ENCODE results near the gene AP4B1. TPM values are rescaled to one million over a fixed set of nuclear protein-coding genes. Genes with fewer than 3 reads are reported as not detected.
A peak's percentile ranks its signal among the peaks of the same experiment; 100 is the strongest.

Gene AP4B1
- total and polyA plus RNA-seq, 9 of the 15 experiments (the other 6 are each of a cell fraction or from before 2014, with no cell fraction given), result 15.8 to 36.5 (median 24.6) TPM

GRCh38 chr1:113874012-113874879, 30.4 kb downstream of the AP4B1 start (continued):
- TF ChIP-seq, protein P1, sequence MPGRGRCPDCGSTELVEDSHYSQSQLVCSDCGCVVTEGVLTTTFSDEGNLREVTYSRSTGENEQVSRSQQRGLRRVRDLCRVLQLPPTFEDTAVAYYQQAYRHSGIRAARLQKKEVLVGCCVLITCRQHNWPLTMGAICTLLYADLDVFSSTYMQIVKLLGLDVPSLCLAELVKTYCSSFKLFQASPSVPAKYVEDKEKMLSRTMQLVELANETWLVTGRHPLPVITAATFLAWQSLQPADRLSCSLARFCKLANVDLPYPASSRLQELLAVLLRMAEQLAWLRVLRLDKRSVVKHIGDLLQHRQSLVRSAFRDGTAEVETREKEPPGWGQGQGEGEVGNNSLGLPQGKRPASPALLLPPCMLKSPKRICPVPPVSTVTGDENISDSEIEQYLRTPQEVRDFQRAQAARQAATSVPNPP (IDR thresholded peaks at IDR 0.05; ENCODE audit: borderline replicate concordance, insufficient read depth, insufficient read length), result no peak
- TF ChIP-seq, protein P2, sequence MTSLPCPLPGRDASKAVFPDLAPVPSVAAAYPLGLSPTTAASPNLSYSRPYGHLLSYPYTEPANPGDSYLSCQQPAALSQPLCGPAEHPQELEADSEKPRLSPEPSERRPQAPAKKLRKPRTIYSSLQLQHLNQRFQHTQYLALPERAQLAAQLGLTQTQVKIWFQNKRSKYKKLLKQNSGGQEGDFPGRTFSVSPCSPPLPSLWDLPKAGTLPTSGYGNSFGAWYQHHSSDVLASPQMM (CRISPR knock-in tag; IDR thresholded peaks at IDR 0.05), result no peak
- TF ChIP-seq SMAD1 (IDR thresholded peaks at IDR 0.05; ENCODE audit: low read depth, low read length, partially characterized antibody) (no peak), CHCHD3 (CRISPR knock-in tag; IDR thresholded peaks at IDR 0.05) (no peak), FOXA1 (IDR thresholded peaks at IDR 0.05; ENCODE audit: borderline replicate concordance) (no peak), SIX5 (IDR thresholded peaks at IDR 0.05; ENCODE audit: borderline replicate concordance in 1 of 2, insufficient read depth in 1 of 2, low read depth in 1 of 2, low read length in 2 of 2) (no peak), MBD1 (CRISPR knock-in tag; IDR thresholded peaks at IDR 0.05) (no peak), KLF6 (CRISPR knock-in tag; IDR thresholded peaks at IDR 0.05; ENCODE audit: borderline replicate concordance) (no peak), ZC3H8 (IDR thresholded peaks at IDR 0.05) (no peak), ZBTB1 (CRISPR knock-in tag; IDR thresholded peaks at IDR 0.05; ENCODE audit: borderline replicate concordance, low read depth) (no peak), HNRNPUL1 (IDR thresholded peaks at IDR 0.05; ENCODE audit: low read length) (no peak), ZNF398 (CRISPR knock-in tag; IDR thresholded peaks at IDR 0.05) (no peak), EP300 (IDR thresholded peaks at IDR 0.05; ENCODE audit: low read length) (peak; percentile 34; the same call in 1 of the 2 replicates), CEBPG (CRISPR knock-in tag; IDR thresholded peaks at IDR 0.05) (no peak), CEBPG (tag; conservative IDR thresholded peaks at IDR 0.05 in 1 of 2, IDR thresholded peaks at IDR 0.05 in 1 of 2) (no peak), UBTF (IDR thresholded peaks at IDR 0.05; ENCODE audit: borderline replicate concordance in 1 of 2, low read depth in 2 of 2, low read length in 2 of 2) (no peak)
- TF ChIP-seq, protein P3, sequence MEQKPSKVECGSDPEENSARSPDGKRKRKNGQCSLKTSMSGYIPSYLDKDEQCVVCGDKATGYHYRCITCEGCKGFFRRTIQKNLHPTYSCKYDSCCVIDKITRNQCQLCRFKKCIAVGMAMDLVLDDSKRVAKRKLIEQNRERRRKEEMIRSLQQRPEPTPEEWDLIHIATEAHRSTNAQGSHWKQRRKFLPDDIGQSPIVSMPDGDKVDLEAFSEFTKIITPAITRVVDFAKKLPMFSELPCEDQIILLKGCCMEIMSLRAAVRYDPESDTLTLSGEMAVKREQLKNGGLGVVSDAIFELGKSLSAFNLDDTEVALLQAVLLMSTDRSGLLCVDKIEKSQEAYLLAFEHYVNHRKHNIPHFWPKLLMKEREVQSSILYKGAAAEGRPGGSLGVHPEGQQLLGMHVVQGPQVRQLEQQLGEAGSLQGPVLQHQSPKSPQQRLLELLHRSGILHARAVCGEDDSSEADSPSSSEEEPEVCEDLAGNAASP (IDR thresholded peaks at IDR 0.05), result no peak

Data from K562 (cell line).